HUES64 (cell line): ENCODE results near the gene SLC26A2.
"Not testable (repeated sequence)": the region's sequence is repeated elsewhere in the genome, so short reads cannot be mapped to it uniquely, and the experiment has no call there.

Source experiments
- H3K27ac ChIP-seq: 2 replicates; pipeline ENCODE4 v1.7.0; 2013; ENCODE audit warnings: low read depth, low read length, inconsistent platforms
- H3K27me3 ChIP-seq: 2 replicates; pipeline ENCODE4 v1.6.1; 2013; ENCODE audit warnings: mild to moderate bottlenecking, low read length; ENCODE audit not compliant: insufficient read depth
- H3K36me3 ChIP-seq: 2 replicates; pipeline ENCODE4 v1.6.1; 2013; ENCODE audit warnings: mild to moderate bottlenecking, low read length; ENCODE audit not compliant: insufficient read depth
- H3K4me1 ChIP-seq: 2 replicates; pipeline ENCODE4 v1.6.1; 2013; ENCODE audit warnings: mild to moderate bottlenecking, low read length, moderate library complexity; ENCODE audit not compliant: insufficient read depth
- H3K4me3 ChIP-seq: 2 replicates; pipeline ENCODE4 v1.5.1; 2013; ENCODE audit warnings: mild to moderate bottlenecking, low read length, moderate library complexity
- H3K9ac ChIP-seq: 2 replicates; pipeline ENCODE4 v1.6.1; 2013; ENCODE audit warnings: mild to moderate bottlenecking, low read depth, low read length
- H3K9me3 ChIP-seq: 2 replicates; pipeline ENCODE4 v1.6.1; 2013; ENCODE audit warnings: low read depth, low read length; ENCODE audit not compliant: insufficient read depth
- WGBS: fragments of 150-250, 120-280 bp; methylation state at CpG from one replicate; pipeline ENCODE4 v1.1.7; 2013; ENCODE audit warnings: missing lambda C conversion rate; 5-methylcytosine and 5-hydroxymethylcytosine counted together

SLC26A2 gene

GRCh38 chr5:149938791-149939358 is 21.7 kb upstream of the SLC26A2 start:
- WGBS = 69% methylated on average over 6 of the region's 6 CpGs

GRCh38 chr5:149939546-149939945 is 21.0 kb upstream of the SLC26A2 start:
- Histone ChIP-seq H3K9ac (no peak overlapping the region), H3K27ac (no peak overlapping the region), H3K4me1 (peaks cover 5% of the 10 kb centered on the region; the same call in 1 of the 2 replicates), H3K4me3 (no peak overlapping the region), H3K27me3 (no peaks in the 10 kb centered on the region), H3K9me3 (no peaks in the 10 kb centered on the region), H3K36me3 (no peaks in the 10 kb centered on the region)
- 92% methylated on average over 6 of the region's 6 CpGs for WGBS

More at GRCh38 chr5:149938791-149939358, 21.7 kb upstream of the SLC26A2 start:
- Histone ChIP-seq H3K4me1 (peaks cover 5% of the 10 kb centered on the region; the same call in 1 of the 2 replicates), H3K4me3 (no peak overlapping the region), H3K27ac (no peak overlapping the region), H3K9ac (no peak overlapping the region), H3K9me3 (no peaks in the 10 kb centered on the region), H3K36me3 (no peaks in the 10 kb centered on the region), H3K27me3 (no peaks in the 10 kb centered on the region)

- no peak overlapping the region for H3K4me3 ChIP-seq
- H3K27me3 ChIP-seq = no peaks in the 10 kb centered on the region
- H3K27ac ChIP-seq = no peak overlapping the region
- WGBS = 90% methylated on average over 9 of the region's 9 CpGs
- no peaks in the 10 kb centered on the region for H3K9me3 ChIP-seq
- peaks cover 5% of the 10 kb centered on the region; the same call in 1 of the 2 replicates for H3K4me1 ChIP-seq
- no peaks in the 10 kb centered on the region for H3K36me3 ChIP-seq
- H3K9ac ChIP-seq = no peak overlapping the region
These were observed 20.4 kb upstream of the SLC26A2 start for GRCh38 chr5:149940077-149940574.

- Histone ChIP-seq H3K4me3 (no peak overlapping the region), H3K4me1 (peaks cover 5% of the 10 kb centered on the region; the same call in 1 of the 2 replicates), H3K27ac (no peak overlapping the region), H3K27me3 (no peaks in the 10 kb centered on the region), H3K36me3 (no peaks in the 10 kb centered on the region), H3K9ac (no peak overlapping the region), H3K9me3 (no peaks in the 10 kb centered on the region)
- WGBS = 85% methylated on average over 5 of the region's 5 CpGs
These were observed 19.5 kb upstream of the SLC26A2 start for GRCh38 chr5:149940941-149941644.

GRCh38 chr5:149941795-149942194 is 18.8 kb upstream of the SLC26A2 start:
- Histone ChIP-seq H3K9ac (no peak overlapping the region), H3K36me3 (no peaks in the 10 kb centered on the region), H3K4me3 (no peak overlapping the region), H3K9me3 (no peaks in the 10 kb centered on the region), H3K27ac (no peak overlapping the region), H3K4me1 (peaks cover 5% of the 10 kb centered on the region; the same call in 1 of the 2 replicates), H3K27me3 (no peaks in the 10 kb centered on the region)
- WGBS = 92% methylated on average over 4 of the region's 4 CpGs

- Histone ChIP-seq H3K27me3 (no peaks in the 10 kb centered on the region), H3K9ac (no peak overlapping the region), H3K4me1 (peaks cover 5% of the 10 kb centered on the region; the same call in 1 of the 2 replicates), H3K27ac (no peak overlapping the region), H3K36me3 (no peaks in the 10 kb centered on the region), H3K4me3 (no peak overlapping the region), H3K9me3 (no peaks in the 10 kb centered on the region)
- WGBS = 94% methylated on average over 2 of the region's 2 CpGs
These were observed 18.4 kb upstream of the SLC26A2 start for GRCh38 chr5:149942199-149942598.

GRCh38 chr5:149942741-149943169 is 17.8 kb upstream of the SLC26A2 start:
- not testable (repeated sequence) for H3K9me3 ChIP-seq, H3K27me3 ChIP-seq, H3K27ac ChIP-seq, H3K4me1 ChIP-seq, H3K4me3 ChIP-seq, H3K36me3 ChIP-seq, H3K9ac ChIP-seq
- WGBS = 76% methylated on average over 4 of the region's 4 CpGs

GRCh38 chr5:149943177-149943949 is 17.2 kb upstream of the SLC26A2 start:
- not testable (repeated sequence) for H3K27ac ChIP-seq, H3K4me3 ChIP-seq
- 92% methylated on average over 6 of the region's 6 CpGs for WGBS

GRCh38 chr5:149944666-149945065 is 15.9 kb upstream of the SLC26A2 start, which contains the start of gene PDE6A:
PDE6A (minus strand) TSS chr5:149944793; CDS start chr5:149944673, 120 bp downstream.
- no peaks in the 10 kb centered on the region for H3K36me3 ChIP-seq
- H3K4me1 ChIP-seq = no peaks in the 10 kb centered on the region
- H3K9me3 ChIP-seq = no peaks in the 10 kb centered on the region
- WGBS = 93% methylated on average over 2 of the region's 2 CpGs
- H3K4me3 ChIP-seq = no peak within 1 kb of the TSS
- H3K27ac ChIP-seq = no peak within 1 kb of the TSS
- no peak within 1 kb of the TSS for H3K9ac ChIP-seq
- no peaks in the 10 kb centered on the region for H3K27me3 ChIP-seq

More at GRCh38 chr5:149943177-149943949, 17.2 kb upstream of the SLC26A2 start:
- H3K36me3 ChIP-seq, H3K4me1 ChIP-seq, H3K9ac ChIP-seq, H3K27me3 ChIP-seq, H3K9me3 ChIP-seq: not testable (repeated sequence)

GRCh38 chr5:149946118-149946517 is 14.4 kb upstream of the SLC26A2 start:
- no peak overlapping the region for H3K27ac ChIP-seq
- H3K4me3 ChIP-seq = no peak overlapping the region
- WGBS = 90% methylated on average over 3 of the region's 3 CpGs
- H3K36me3 ChIP-seq = no peaks in the 10 kb centered on the region
- no peaks in the 10 kb centered on the region for H3K9me3 ChIP-seq
- H3K4me1 ChIP-seq = no peaks in the 10 kb centered on the region
- H3K9ac ChIP-seq = no peak overlapping the region
- H3K27me3 ChIP-seq = no peaks in the 10 kb centered on the region

GRCh38 chr5:149948993-149949392 is 11.6 kb upstream of the SLC26A2 start:
- Histone ChIP-seq H3K27me3 (no peaks in the 10 kb centered on the region), H3K9me3 (no peaks in the 10 kb centered on the region), H3K36me3 (no peaks in the 10 kb centered on the region), H3K27ac (no peak overlapping the region), H3K9ac (no peak overlapping the region), H3K4me3 (no peak overlapping the region), H3K4me1 (no peaks in the 10 kb centered on the region)
- WGBS = 89% methylated on average over 5 of the region's 5 CpGs
